Immature natural killer cell (primary cell): ENCODE results near the gene N4BP2L2. TPM values are rescaled to one million over a fixed set of nuclear protein-coding genes. Genes with fewer than 3 reads are reported as not detected.

ENCODE experiments used
- DNase-seq, 3 donors: peaks; one replicate each; pipeline ENCODE4 v3.0.0; 2022; ENCODE audit warnings: mixed read lengths in 1 of 3
- H3K27ac Mint-ChIP-seq, 6 donors: one replicate each; pipeline ENCODE4 v1.8.0; 2020; ENCODE audit warnings: mixed read lengths in 6 of 6, mild to moderate bottlenecking in 5 of 6, inconsistent platforms in 4 of 6, moderate library complexity in 3 of 6
- H3K27me3 Mint-ChIP-seq, 3 donors: one replicate each; pipeline ENCODE4 v1.8.0; 2020 to 2021; ENCODE audit warnings: low read depth in 3 of 3, mild to moderate bottlenecking in 3 of 3, mixed read lengths in 3 of 3, moderate library complexity in 3 of 3, inconsistent platforms in 1 of 3
- H3K36me3 Mint-ChIP-seq, 3 donors: one replicate each; pipeline ENCODE4 v1.8.0; 2020; ENCODE audit warnings: mixed read lengths in 3 of 3, inconsistent platforms in 2 of 3, mild to moderate bottlenecking in 2 of 3
- H3K4me1 Mint-ChIP-seq, 2 donors: one replicate each; pipeline ENCODE4 v1.8.0; 2020; ENCODE audit warnings: inconsistent platforms in 2 of 2, mild to moderate bottlenecking in 2 of 2, mixed read lengths in 2 of 2, moderate library complexity in 1 of 2
- H3K4me3 Mint-ChIP-seq, 5 donors: one replicate each; pipeline ENCODE4 v1.8.0; 2020; ENCODE audit warnings: mild to moderate bottlenecking in 5 of 5, mixed read lengths in 5 of 5, inconsistent platforms in 3 of 5, moderate library complexity in 3 of 5
- H3K9me3 Mint-ChIP-seq, 6 donors: one replicate each; pipeline ENCODE4 v1.8.0; 2020; ENCODE audit warnings: mild to moderate bottlenecking in 6 of 6, mixed read lengths in 6 of 6, inconsistent platforms in 4 of 6, moderate library complexity in 3 of 6
- polyA plus RNA-seq, 3 donors: library from polyadenylated mRNA; unstranded; fragments of 300-500 nt; fragmentation: Illumina TruSeq; gene quantifications; one replicate each; pipeline ENCODE4 v1.2.3, GENCODE V29; 2021

N4BP2L2 gene
- polyA plus RNA-seq, 3 donors from 2014 or later, result 82.9 to 112 (median 105) TPM

- peaks cover 0 to 7% of the 10 kb centered on the region in 2 donors for H3K4me1 Mint-ChIP-seq
- H3K36me3 Mint-ChIP-seq, result peaks cover 6 to 20% (median 12%) of the 10 kb centered on the region in 3 donors
- no peaks in the 10 kb centered on the region for H3K9me3 Mint-ChIP-seq
- no peak for DNase-seq
- H3K27me3 Mint-ChIP-seq, result no peaks in the 10 kb centered on the region
- peak overlapping the region in 1 of 6 donors; percentile 27 for H3K27ac Mint-ChIP-seq
- H3K4me3 Mint-ChIP-seq, result no peak overlapping the region
Observed at GRCh38 chr13:32511482-32511881, 27.1 kb downstream of the N4BP2L2 start.

- H3K27me3 Mint-ChIP-seq, result no peaks in the 10 kb centered on the region
- peak overlapping the region in 2 of 6 donors; percentile 14 to 68 for H3K27ac Mint-ChIP-seq
- no peak for DNase-seq
- H3K4me3 Mint-ChIP-seq, result no peak overlapping the region
- H3K36me3 Mint-ChIP-seq, result peaks cover 0 to 15% (median 5%) of the 10 kb centered on the region in 3 donors
- peaks cover 3 to 16% of the 10 kb centered on the region in 2 donors for H3K4me1 Mint-ChIP-seq
- no peaks in the 10 kb centered on the region for H3K9me3 Mint-ChIP-seq
Observed at GRCh38 chr13:32504876-32505275, 33.7 kb downstream of the N4BP2L2 start.

GRCh38 chr13:32504263-32504662 is 34.3 kb downstream of the N4BP2L2 start:
- DNase-seq, result no peak
- Mint-ChIP-seq H3K27me3 (no peaks in the 10 kb centered on the region), H3K27ac (peak overlapping the region in 2 of 6 donors; percentile 37 to 71), H3K4me3 (no peak overlapping the region), H3K4me1 (peaks cover 3 to 18% of the 10 kb centered on the region in 2 donors), H3K9me3 (no peaks in the 10 kb centered on the region), H3K36me3 (peaks cover 0 to 11% (median 3%) of the 10 kb centered on the region in 3 donors)

- no peak for DNase-seq
- Mint-ChIP-seq H3K4me1 (peaks cover 3 to 19% of the 10 kb centered on the region in 2 donors), H3K4me3 (no peak overlapping the region), H3K36me3 (peaks cover 0 to 6% (median 0%) of the 10 kb centered on the region in 3 donors), H3K9me3 (no peaks in the 10 kb centered on the region), H3K27ac (no peak overlapping the region), H3K27me3 (no peaks in the 10 kb centered on the region)
Observed at GRCh38 chr13:32503727-32504126, 34.9 kb downstream of the N4BP2L2 start.

- Mint-ChIP-seq H3K4me3 (no peak overlapping the region), H3K9me3 (no peaks in the 10 kb centered on the region), H3K36me3 (peaks cover 0 to 6% (median 0%) of the 10 kb centered on the region in 3 donors), H3K4me1 (peaks cover 17 to 36% of the 10 kb centered on the region in 2 donors), H3K27me3 (no peaks in the 10 kb centered on the region), H3K27ac (no peak overlapping the region)
- no peak for DNase-seq
Observed at GRCh38 chr13:32501064-32501463, 37.5 kb downstream of the N4BP2L2 start.

- H3K4me1 Mint-ChIP-seq, result peaks cover 16 to 46% of the 10 kb centered on the region in 2 donors
- H3K4me3 Mint-ChIP-seq, result no peak overlapping the region
- peak overlapping the region in 1 of 6 donors; percentile 51 for H3K27ac Mint-ChIP-seq
- peaks cover 0 to 3% (median 0%) of the 10 kb centered on the region in 3 donors for H3K36me3 Mint-ChIP-seq
- no peaks in the 10 kb centered on the region for H3K27me3 Mint-ChIP-seq
- H3K9me3 Mint-ChIP-seq, result no peaks in the 10 kb centered on the region
- no peak for DNase-seq
Observed at GRCh38 chr13:32499538-32500210, 38.9 kb downstream of the N4BP2L2 start.

- Mint-ChIP-seq H3K4me3 (no peak overlapping the region), H3K27me3 (no peaks in the 10 kb centered on the region), H3K27ac (peak overlapping the region in 4 of 6 donors; percentile 0 to 46 (median 26)), H3K9me3 (no peaks in the 10 kb centered on the region), H3K36me3 (peaks cover 0 to 4% (median 0%) of the 10 kb centered on the region in 3 donors), H3K4me1 (peaks cover 17 to 42% of the 10 kb centered on the region in 2 donors)
- DNase-seq, result no peak
Observed at GRCh38 chr13:32497589-32497988, 41.0 kb downstream of the N4BP2L2 start.

GRCh38 chr13:32496599-32497160 is 41.9 kb downstream of the N4BP2L2 start:
- no peaks in the 10 kb centered on the region for H3K9me3 Mint-ChIP-seq
- peak overlapping the region in 1 of 5 donors; percentile 4 for H3K4me3 Mint-ChIP-seq
- peaks cover 17 to 42% of the 10 kb centered on the region in 2 donors for H3K4me1 Mint-ChIP-seq
- no peaks in the 10 kb centered on the region for H3K27me3 Mint-ChIP-seq
- DNase-seq, result no peak
- peak overlapping the region in 1 of 6 donors; percentile 22 for H3K27ac Mint-ChIP-seq
- H3K36me3 Mint-ChIP-seq, result peaks cover 0 to 4% (median 0%) of the 10 kb centered on the region in 3 donors

GRCh38 chr13:32495841-32496240 is 42.8 kb downstream of the N4BP2L2 start:
- H3K4me1 Mint-ChIP-seq, result peaks cover 17 to 42% of the 10 kb centered on the region in 2 donors
- peaks cover 0 to 4% (median 0%) of the 10 kb centered on the region in 3 donors for H3K36me3 Mint-ChIP-seq
- no peaks in the 10 kb centered on the region for H3K27me3 Mint-ChIP-seq
- no peak overlapping the region for H3K27ac Mint-ChIP-seq
- no peak overlapping the region for H3K4me3 Mint-ChIP-seq
- no peaks in the 10 kb centered on the region for H3K9me3 Mint-ChIP-seq
- DNase-seq, result no peak

- H3K9me3 Mint-ChIP-seq, result no peaks in the 10 kb centered on the region
- peaks cover 17 to 42% of the 10 kb centered on the region in 2 donors for H3K4me1 Mint-ChIP-seq
- H3K27ac Mint-ChIP-seq, result no peak overlapping the region
- H3K36me3 Mint-ChIP-seq, result peaks cover 0 to 4% (median 0%) of the 10 kb centered on the region in 3 donors
- DNase-seq, result no peak
- no peaks in the 10 kb centered on the region for H3K27me3 Mint-ChIP-seq
- H3K4me3 Mint-ChIP-seq, result no peak overlapping the region
Observed at GRCh38 chr13:32495429-32495828, 43.2 kb downstream of the N4BP2L2 start.

GRCh38 chr13:32491028-32491427 is 47.6 kb downstream of the N4BP2L2 start:
- Mint-ChIP-seq H3K27me3 (no peaks in the 10 kb centered on the region), H3K4me1 (peaks cover 2 to 12% of the 10 kb centered on the region in 2 donors), H3K36me3 (peaks cover 0 to 4% (median 0%) of the 10 kb centered on the region in 3 donors), H3K9me3 (no peaks in the 10 kb centered on the region), H3K27ac (no peak overlapping the region), H3K4me3 (no peak overlapping the region)
- no peak for DNase-seq

GRCh38 chr13:32476892-32477291 is 61.7 kb downstream of the N4BP2L2 start:
- H3K36me3 Mint-ChIP-seq, result peaks cover 19 to 23% (median 19%) of the 10 kb centered on the region in 3 donors
- no peaks in the 10 kb centered on the region for H3K9me3 Mint-ChIP-seq
- H3K27ac Mint-ChIP-seq, result no peak overlapping the region
- H3K4me3 Mint-ChIP-seq, result no peak overlapping the region
- DNase-seq, result no peak
- H3K27me3 Mint-ChIP-seq, result peaks cover 0 to 3% (median 0%) of the 10 kb centered on the region in 3 donors
- H3K4me1 Mint-ChIP-seq, result peaks cover 0 to 1% of the 10 kb centered on the region in 2 donors

- no peaks in the 10 kb centered on the region for H3K9me3 Mint-ChIP-seq
- no peak for DNase-seq
Observed at GRCh38 chr13:32476021-32476731, 62.4 kb downstream of the N4BP2L2 start.

More at GRCh38 chr13:32476021-32476731, 62.4 kb downstream of the N4BP2L2 start:
- H3K36me3 Mint-ChIP-seq, result peaks cover 19 to 23% (median 19%) of the 10 kb centered on the region in 3 donors
- peaks cover 0 to under 1% of the 10 kb centered on the region in 2 donors for H3K4me1 Mint-ChIP-seq
- H3K4me3 Mint-ChIP-seq, result no peak overlapping the region
- peaks cover 0 to 3% (median 0%) of the 10 kb centered on the region in 3 donors for H3K27me3 Mint-ChIP-seq
- H3K27ac Mint-ChIP-seq, result no peak overlapping the region
